Eye (tissue), 1 donor: Measurements from ENCODE around the gene CLTCL1.
A peak's percentile ranks its signal among the peaks of the same experiment; 100 is the strongest.

Source experiments
- DNase-seq: peaks from one replicate; pipeline ENCODE4 v3.0.0-alpha.2; 2015

CLTCL1 gene

GRCh38 chr22:19149047-19149883 is 142.3 kb downstream of the CLTCL1 start:
- peak; percentile 43 for DNase-seq

GRCh38 chr22:19148417-19149046 is 143.0 kb downstream of the CLTCL1 start:
- DNase-seq, result no peak

DNA sequence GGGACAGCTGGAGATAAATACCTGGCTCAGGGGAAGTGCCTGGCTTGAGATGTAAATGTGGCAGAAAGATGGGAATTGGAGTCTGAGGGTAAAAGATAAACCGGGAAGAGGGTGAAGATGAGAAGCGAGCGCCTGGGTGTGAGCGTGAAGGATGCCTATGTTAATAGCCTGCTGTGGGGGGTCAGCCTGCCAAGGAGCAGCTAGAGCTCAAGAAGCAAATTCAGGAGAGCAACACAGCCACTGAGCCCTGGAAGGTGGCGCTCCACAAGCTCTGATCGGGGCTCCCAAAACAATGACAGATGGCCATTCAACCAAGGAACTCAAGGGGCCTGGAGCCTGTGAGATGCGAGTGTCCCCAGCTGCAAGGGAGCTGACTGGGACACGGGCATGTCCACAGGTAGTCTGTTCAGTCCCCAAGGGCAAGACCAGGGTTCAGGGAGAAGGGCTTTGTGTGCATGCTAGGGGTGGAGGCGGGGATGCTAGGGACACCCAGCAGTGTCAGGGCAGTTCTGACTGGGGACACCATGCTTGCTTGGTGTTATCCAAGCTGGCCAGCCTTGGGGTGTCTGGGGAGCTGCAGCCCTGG is 144.2 kb downstream of the CLTCL1 start:
- DNase-seq, result no peak

DNA sequence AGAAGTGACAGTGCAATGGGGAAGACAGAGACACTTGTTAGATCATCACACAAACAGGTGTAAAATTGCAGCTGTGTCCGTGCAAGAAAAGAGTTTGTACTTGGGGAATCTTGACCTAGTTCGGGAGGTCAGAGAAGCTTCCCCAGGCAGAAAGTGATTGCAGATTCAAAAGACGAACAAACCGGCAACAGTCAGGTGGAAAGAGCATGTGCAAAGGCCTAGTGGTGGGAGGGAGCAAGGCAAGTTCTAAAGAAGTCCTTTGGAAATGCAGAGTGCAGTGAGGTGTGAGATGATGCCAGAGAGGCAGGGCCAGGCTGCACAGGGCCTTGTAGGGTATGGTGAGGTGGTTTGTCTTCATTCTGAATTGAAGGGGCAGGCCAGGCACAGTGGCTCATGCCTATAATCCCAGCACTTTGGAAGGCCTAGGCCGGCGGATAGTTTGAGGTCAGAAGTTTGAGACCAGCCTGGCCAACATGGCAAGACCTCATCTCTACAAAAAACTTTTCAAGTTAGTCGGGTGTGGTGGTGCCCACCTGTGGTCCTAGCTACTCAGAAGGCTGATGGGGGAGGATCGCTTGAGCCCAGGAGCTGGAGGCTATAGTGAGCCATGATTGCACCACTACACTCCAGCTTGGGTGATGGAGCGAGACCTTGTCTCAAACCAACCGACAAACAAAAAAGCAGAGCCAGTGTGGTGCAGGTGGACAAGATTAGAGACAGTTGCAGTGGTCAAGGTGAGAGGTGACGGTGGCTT is 145.1 kb downstream of the CLTCL1 start:
- no peak for DNase-seq

DNA sequence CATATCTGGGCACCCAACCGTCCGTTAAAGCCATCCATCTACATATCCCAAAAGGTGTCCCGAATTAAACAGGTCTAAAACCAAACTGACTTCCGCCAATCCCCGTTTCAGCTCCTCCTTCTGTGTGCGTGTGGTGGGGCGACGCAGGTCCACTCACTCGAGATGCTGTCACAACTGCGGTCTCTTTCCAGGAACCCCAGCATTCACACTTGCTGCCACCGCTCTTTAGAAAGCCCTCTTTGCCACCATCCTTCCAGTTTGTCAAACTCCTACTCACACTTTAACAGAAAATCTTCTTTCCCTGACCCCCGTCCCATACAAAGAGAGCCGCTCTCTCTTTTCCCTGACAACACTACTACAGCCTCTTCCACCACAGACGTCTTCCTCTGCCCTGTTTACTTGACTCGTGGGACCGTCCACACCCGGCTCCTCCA is 147.5 kb downstream of the CLTCL1 start:
- DNase-seq, result no peak

DNA sequence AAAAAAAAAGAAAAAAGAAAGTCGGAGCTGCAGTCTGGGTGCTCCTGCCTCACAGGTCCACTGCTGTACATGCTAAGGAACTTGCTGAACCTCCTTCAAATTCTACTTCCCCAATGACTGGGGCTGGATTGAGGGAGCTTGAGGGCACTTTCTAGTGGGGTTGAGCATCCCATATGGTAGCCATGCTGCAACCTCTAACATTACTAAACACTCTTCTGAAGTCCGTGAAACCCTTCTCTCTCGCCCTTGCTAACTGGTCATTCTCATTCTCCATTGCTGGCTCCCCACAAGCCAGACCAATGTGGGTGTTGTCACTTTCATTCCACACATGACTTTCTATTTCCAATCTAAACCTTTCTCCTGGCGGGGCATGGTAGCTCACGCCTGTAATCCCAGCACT is 148.3 kb downstream of the CLTCL1 start:
- no peak for DNase-seq

DNA sequence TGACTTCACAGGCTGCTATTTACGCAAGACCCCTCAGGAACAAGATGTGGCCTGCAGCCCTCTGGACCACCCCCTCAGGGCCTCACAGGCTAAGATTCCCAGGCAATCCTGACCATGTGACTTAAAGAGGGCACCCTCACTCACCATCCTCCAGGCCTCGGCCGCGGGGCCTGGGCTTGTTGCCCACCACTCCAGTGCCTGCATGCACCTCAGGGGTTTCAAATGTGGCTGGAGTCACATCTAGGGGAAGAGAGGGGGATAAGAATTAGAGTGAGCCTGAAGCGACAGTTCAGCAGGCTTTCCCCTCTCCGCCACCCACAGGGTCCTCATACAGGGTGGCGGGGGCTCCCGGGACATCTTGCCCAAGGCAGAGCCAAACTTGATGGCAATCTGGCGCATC is 149.1 kb downstream of the CLTCL1 start:
- DNase-seq, result no peak

DNA sequence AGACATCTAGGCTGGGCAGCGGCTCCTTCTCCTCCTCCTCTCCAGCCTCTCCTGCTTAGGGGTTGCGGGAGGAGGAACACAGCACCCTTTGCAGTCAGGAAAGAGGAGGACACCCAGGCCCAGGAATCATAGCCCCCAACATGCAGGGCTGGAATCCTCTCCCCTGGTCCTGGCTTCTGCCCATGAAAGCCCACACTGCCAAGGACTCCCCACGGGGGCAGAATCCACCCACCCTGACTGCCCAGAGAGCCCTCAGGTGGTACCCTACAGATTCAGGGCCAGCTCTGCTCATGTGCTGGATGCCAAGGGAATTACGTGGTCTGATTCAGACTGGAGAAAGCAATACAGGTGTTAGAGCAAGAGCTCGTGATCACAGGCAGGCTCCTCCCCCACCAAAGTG is 151.5 kb downstream of the CLTCL1 start:
- DNase-seq, result no peak

- DNase-seq, result no peak
Measured at GRCh38 chr22:19139001-19139356, 152.5 kb downstream of the CLTCL1 start.

GRCh38 chr22:19138217-19139000 is 153.1 kb downstream of the CLTCL1 start:
- no peak for DNase-seq

DNA sequence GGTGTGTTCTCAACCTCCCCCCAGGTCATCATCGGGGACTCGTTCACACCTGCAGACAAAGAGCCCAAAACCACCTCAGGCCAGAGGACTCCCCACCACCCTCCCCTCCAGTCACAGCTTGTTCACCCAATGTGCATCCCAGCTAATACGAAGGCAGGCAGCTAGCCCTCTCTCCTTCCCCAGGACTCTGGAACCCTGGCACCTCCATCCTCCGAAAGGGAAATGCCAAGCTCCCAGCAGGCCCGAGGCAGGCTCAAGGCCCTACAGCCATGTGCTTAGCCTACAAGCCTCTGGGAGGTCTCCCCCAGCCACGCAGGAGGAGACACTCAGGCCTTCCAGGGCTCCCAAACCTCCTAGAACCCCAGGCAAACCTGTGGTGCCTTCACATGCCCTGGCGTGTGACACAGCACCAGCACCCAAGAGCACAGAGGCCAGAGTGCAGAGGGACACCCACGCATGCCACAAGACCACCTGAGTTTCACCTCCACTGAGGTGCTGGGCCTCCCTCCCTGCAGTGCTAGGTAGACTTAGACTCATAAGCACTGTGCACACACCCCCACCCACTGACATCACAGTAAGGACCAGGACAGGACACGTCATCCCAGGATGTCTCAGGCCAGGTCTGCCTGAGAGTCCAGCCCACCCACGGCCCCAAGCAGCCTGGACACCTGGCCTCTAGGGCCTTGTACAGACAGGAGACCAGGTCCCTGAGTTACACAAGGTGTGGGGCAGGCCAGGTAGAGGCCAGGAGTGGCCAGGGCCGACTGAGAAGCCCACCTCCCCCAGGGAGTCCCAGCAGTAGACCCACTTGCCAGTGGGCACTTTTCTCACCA is 153.9 kb downstream of the CLTCL1 start:
- DNase-seq, result no peak

DNA sequence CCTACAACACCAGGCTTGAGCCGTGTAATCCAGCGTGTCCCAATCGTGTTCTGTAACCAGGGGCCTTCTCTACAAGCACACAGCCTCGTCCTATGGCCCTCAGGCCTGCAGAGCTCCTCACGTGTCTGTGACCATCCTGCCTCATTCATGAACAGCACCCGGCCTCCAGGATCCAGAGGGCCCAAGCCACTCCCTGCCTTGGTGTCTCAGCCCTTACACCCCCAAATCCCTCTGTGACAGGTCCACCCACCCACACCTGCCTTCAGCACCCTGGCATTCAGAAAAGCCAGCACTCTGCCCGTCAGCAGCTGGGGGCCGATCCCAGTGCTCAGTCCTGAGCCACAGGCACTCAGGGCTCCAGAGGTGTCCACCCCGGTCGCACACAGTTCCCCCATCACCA is 154.6 kb downstream of the CLTCL1 start:
- DNase-seq, result no peak

GRCh38 chr22:19134874-19135273 is 156.6 kb downstream of the CLTCL1 start:
- no peak for DNase-seq

DNA sequence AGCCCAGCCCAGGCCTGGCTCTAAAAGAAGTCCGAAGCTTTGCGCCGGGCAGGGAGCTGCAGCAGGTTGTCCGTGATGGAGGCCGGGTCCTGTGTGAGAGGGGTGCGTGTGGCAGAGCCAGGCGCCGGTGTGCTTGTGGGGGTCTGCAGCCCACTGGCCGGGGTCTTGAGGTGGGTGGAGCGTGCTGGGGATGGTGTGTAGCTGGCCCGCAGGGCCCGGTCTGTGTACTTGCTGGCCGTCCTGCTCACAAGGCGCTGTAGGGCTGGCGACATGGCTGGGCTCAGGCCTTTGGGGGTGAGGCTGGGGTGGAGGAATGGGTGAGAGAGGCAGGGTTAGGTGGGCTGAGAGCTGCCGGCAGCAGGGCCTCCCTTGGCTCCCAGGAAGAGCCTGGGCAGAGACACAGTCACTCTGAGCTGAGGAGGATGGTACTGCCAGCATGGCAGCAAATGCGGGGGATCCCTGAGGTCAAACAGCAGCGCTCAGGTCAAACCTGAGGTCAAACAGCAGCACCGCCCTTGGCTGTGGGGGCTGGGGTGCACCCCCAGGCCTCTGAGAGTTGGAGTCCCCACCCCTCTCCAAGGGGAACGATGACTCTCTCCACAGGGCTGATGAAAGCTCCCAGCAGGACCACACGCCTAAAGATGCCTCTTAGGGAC is 157.2 kb downstream of the CLTCL1 start:
- no peak for DNase-seq

GRCh38 chr22:19133561-19133960 is 158.0 kb downstream of the CLTCL1 start:
- DNase-seq, result no peak

DNA sequence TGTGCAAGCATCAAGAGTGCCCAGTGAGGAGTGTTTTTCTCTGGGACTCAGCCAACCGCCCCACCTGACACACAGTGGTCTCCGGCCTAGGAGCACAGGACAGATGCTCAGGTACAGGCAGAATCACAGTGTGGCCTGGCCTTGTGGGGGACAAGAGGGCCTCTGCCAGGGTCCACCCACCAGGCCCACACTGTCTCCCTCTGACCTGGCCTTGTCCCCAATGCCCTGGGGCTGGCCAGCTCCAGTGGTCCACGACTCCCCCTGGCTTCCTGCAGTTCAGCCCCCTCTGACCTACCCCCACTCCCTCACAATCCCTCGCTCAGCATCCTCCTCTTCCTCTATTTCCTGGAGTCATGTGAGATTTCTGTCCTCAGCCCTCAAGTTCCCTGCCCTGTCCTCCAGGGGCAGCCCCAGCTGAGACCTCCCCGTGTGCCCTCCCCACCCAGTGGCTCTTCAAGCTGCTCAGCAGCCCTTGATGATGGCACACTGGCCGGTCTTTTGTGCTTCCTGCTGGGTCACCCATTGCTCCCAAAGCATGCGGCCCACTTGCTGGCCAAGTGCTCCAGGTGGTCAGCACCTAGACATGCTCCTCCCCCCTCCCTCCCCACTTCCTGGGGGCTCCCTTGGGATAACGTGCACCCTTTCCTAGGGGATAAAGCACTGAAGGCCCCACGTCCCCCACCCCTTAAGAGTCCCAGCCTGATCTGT is 158.7 kb downstream of the CLTCL1 start:
- no peak for DNase-seq

GRCh38 chr22:19132153-19132552 is 159.4 kb downstream of the CLTCL1 start:
- DNase-seq, result no peak

- no peak for DNase-seq
Measured at GRCh38 chr22:19131685-19132015, 159.9 kb downstream of the CLTCL1 start.

DNA sequence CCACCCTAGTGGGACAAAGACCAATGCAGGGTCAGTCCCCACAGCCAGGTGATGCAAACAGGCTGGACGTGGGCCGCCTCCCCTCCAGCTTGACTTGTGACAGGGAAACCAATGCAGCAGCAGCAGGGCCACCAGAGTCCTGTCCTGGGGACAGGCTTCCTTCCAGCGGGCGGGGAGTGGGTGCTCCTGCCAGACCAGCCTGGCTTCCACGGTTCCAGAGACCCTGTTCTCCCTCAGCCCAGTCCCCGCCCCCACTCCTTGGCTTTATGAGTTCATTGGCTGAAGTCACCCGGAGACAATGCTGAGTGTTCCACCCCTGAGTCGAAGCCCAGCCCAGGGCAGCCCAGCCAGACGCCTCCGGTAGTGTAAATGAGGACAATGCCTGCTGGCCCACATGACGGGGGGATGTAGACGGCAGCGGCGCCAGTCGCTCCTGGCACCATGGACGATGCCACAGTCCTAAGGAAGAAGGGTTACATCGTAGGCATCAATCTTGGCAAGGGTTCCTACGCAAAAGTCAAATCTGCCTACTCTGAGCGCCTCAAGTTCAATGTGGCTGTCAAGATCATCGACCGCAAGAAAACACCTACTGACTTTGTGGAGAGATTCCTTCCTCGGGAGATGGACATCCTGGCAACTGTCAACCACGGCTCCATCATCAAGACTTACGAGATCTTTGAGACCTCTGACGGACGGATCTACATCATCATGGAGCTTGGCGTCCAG is 160.4 kb downstream of the CLTCL1 start, which contains the start of gene TSSK2:
TSSK2 (plus strand) TSS at position 350 of the 726 bp plus-strand sequence; CDS start at position 442, 92 bp downstream.
- DNase-seq, result no peak

DNA sequence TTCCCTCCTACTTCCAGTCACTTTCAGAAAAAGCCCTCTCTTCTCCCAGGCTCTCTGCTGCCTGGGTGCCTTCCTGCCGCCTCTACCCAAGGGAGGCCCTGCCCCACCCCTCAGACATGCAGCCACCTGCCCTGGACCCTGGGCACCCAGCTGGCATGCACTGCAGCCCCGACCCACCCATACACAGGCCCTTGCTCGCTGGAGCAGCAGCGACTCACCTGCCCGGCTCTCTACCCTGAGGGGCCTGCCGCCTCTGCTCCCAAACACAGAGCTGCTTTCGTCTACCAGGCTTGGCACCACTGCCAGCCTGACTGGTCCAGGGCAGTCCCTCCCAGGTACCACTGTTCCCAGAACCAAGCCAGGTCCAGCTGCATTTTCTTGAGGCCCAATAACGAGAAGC is 161.6 kb downstream of the CLTCL1 start:
- DNase-seq, result no peak
